Thyroid gland (tissue), 4 donors: ENCODE results near the gene CCND1. TPM values are rescaled to one million over a fixed set of nuclear protein-coding genes. Genes with fewer than 3 reads are reported as not detected.

Experiments
- DNase-seq, 2 donors: peaks; one replicate each; pipeline ENCODE4 v3.0.0-alpha.2; 2019
- H3K27ac ChIP-seq, 3 donors: fragments of 200-600 bp; sonication (generic); 1 replicate in 2 of 3; 2 replicates in 1 of 3; pipeline ENCODE4 v1.5.1; 2016 to 2019; ENCODE audit warnings: mild to moderate bottlenecking in 1 of 3, moderate library complexity in 1 of 3
- H3K27me3 ChIP-seq: fragments of 200-600 bp; sonication (generic); one replicate; pipeline ENCODE4 v1.5.1; 2019
- H3K36me3 ChIP-seq, 2 donors: fragments of 200-600 bp; sonication (generic); one replicate each; pipeline ENCODE4 v1.5.1; 2016 to 2019
- H3K4me1 ChIP-seq, 2 donors: fragments of 200-600 bp; sonication (generic); one replicate each; pipeline ENCODE4 v1.5.1; 2017 to 2019
- H3K4me3 ChIP-seq, 3 donors: fragments of 200-600 bp; sonication (generic); replicated peaks in 1 of 3; 1 replicate in 2 of 3; 2 replicates in 1 of 3; pipeline ENCODE4 v1.5.1; 2016; ENCODE audit warnings: mild to moderate bottlenecking in 1 of 3
- H3K9me3 ChIP-seq: fragments of 200-600 bp; sonication (generic); one replicate; pipeline ENCODE4 v1.5.1; 2017
- POLR2A ChIP-seq, 2 donors: fragments of 450-650 bp; IDR thresholded peaks; one replicate each; pipeline ENCODE4 v1.6.1; 2017; ENCODE audit warnings: antibody characterized with exemption in 2 of 2, mild to moderate bottlenecking in 2 of 2, moderate library complexity in 1 of 2
- WGBS, 2 donors: methylation state at CpG; one replicate each; pipeline ENCODE4 v1.1.5; 2017; 5-methylcytosine and 5-hydroxymethylcytosine counted together
- intact Hi-C: fragments of 100-400 bp; cut with DNase I; formaldehyde crosslinking; loops from one replicate; pipeline ENCODE4 v1.15.1; 2023
- total RNA-seq, 4 donors: library from RNA; depleted of rRNA; stranded (reverse); fragments of >200 nt; gene quantifications; one replicate each; pipeline ENCODE4 v1.2.3, GENCODE V29; 2016
- TF ChIP-seq, protein P1 (sequence below), 6 experiments: fragments of 200-600 bp in 3 of 6; fragments of 450-650 bp in 3 of 6; sonication (generic) in 3 of 6; IDR thresholded peaks; one replicate each; pipeline ENCODE4 v1.5.1; 2016 to 2019; ENCODE audit warnings: antibody characterized with exemption in 6 of 6, mild to moderate bottlenecking in 2 of 6, inconsistent platforms in 1 of 6, moderate library complexity in 1 of 6

Gene CCND1
- total RNA-seq, 4 donors from 2014 or later: 55.1 to 110 (median 94.6) TPM

DNA sequence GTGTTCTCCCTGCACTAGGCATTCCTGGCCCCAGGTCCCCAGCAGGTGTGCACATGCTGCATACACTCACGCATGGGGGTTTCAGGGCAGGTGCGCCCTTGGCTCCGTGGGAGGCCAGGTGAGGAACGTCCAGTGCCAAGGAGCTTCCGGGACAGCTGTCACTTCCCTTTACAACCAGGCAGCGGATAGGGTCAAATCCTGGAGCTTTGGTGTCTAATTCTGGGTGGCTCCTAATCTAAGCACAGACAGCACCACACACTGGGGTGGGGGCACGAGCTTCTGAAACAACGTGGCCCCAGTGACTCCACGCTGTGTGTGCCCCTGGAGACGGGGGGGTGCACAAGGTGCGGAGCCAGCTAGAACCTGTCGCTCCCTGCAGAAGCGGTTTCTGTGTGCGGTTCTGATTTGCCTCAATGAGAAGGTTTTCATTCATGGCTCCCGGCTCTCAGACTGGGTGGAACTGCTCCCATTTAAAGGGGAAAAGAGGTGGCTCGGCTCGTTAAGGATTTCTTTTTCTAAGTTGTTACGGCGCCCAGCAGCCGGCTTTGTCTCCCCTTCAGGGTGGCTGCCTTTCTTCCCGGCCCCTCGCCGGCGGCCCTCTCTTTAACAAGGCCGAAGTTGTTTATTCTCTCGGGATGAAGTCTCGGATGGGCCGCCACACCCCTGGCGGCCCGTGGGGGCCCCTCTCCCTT lies 5.0 kb downstream of the CCND1 start:
- DNase-seq: no peak
- no peak overlapping the region for H3K27ac ChIP-seq
- H3K4me1 ChIP-seq: peaks cover 16 to 17% of the 10 kb centered on the region in 2 donors
- TF ChIP-seq, protein P1, sequence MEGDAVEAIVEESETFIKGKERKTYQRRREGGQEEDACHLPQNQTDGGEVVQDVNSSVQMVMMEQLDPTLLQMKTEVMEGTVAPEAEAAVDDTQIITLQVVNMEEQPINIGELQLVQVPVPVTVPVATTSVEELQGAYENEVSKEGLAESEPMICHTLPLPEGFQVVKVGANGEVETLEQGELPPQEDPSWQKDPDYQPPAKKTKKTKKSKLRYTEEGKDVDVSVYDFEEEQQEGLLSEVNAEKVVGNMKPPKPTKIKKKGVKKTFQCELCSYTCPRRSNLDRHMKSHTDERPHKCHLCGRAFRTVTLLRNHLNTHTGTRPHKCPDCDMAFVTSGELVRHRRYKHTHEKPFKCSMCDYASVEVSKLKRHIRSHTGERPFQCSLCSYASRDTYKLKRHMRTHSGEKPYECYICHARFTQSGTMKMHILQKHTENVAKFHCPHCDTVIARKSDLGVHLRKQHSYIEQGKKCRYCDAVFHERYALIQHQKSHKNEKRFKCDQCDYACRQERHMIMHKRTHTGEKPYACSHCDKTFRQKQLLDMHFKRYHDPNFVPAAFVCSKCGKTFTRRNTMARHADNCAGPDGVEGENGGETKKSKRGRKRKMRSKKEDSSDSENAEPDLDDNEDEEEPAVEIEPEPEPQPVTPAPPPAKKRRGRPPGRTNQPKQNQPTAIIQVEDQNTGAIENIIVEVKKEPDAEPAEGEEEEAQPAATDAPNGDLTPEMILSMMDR (IDR thresholded peaks at IDR 0.05): no peak
- no peak for TF ChIP-seq POLR2A (IDR thresholded peaks at IDR 0.05)
- no peaks in the 10 kb centered on the region for H3K9me3 ChIP-seq
- H3K4me3 ChIP-seq: no peak overlapping the region
- WGBS, 2 donors: 76 to 80% methylated on average over 30 of the region's 30 CpGs
- intact Hi-C loops: no loop called here
- peaks cover 27 to 40% of the 10 kb centered on the region in 2 donors for H3K36me3 ChIP-seq
- H3K27me3 ChIP-seq: no peaks in the 10 kb centered on the region

DNA sequence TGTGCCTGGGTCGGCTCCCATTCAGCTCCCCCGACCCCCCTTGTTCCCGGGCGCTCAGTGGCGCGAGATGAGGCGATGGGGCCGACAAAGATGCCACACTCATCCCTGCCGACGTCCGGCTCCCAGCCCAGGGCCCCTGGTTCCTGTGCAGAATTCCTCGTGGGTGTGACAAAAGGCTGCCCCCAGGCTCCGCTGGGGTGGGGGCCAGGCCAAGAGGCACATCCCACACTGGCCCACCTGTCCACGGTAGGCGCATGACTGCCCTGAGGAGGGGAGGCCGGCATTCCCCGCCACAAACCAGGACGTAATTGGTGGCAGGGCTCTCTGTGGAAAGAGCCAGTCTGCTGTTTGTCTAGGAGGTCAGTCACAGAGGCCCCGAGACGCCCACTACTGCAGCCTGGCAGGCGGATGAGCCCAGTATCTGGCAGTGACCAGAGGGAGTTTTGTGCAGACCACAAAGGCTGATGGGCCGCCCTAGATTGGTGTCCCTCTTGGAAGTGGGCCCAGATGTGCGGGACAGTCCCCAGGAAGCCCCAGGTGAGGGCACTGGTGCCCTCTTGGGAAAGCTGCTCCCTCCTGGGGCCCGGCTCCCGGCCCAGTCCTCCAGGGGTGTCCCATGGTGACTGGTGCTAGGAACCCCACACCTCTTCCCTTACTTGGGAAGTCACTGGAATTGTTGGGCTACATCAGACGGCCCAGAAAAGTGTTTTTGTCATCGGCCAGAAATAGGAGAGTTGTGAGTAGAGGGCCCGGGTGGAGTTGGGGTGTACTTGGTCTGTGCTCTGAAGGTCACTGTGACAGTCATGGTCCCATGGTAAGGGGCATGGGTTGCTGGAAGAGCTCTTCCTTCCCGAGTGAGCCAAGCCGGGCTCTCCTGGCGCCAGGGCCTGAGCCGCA lies 5.8 kb downstream of the CCND1 start:
- peaks cover 35 to 41% of the 10 kb centered on the region in 2 donors for H3K36me3 ChIP-seq
- no peak for TF ChIP-seq POLR2A (IDR thresholded peaks at IDR 0.05)
- TF ChIP-seq, protein P1 (IDR thresholded peaks at IDR 0.05): no peak
- DNase-seq: no peak
- no peak overlapping the region for H3K27ac ChIP-seq
- no peaks in the 10 kb centered on the region for H3K9me3 ChIP-seq
- 77 to 91% methylated on average over 16 to 24 of the region's 32 CpGs for WGBS, 2 donors
- H3K4me3 ChIP-seq: no peak overlapping the region
- intact Hi-C loops: no loop called here
- H3K27me3 ChIP-seq: no peaks in the 10 kb centered on the region
- H3K4me1 ChIP-seq: peaks cover 16 to 17% of the 10 kb centered on the region in 2 donors

DNA sequence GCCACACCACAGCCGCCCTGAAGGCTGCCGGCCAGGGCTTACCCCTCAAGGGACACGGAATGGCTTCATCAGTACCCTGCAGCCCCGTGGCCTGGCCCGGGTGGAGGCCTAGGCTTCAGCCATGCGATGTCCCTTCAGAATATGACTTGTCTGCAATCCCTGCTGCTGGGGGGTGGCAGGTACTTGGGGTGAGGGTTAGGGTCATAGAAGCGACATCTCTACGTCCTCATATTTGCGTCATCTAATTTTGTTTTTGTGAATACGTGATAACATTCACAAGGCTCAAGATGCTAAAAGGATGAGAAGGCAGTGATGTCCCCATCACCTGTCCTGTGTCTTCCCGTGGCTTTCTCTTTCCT lies 6.4 kb downstream of the CCND1 start:
- Histone ChIP-seq H3K27me3 (no peaks in the 10 kb centered on the region), H3K4me1 (peaks cover 16 to 17% of the 10 kb centered on the region in 2 donors), H3K27ac (no peak overlapping the region), H3K4me3 (no peak overlapping the region), H3K36me3 (peaks cover 41 to 47% of the 10 kb centered on the region in 2 donors), H3K9me3 (no peaks in the 10 kb centered on the region)
- 93 to 95% methylated on average over 11 of the region's 11 CpGs for WGBS, 2 donors
- no peak for DNase-seq
- no peak for TF ChIP-seq POLR2A (IDR thresholded peaks at IDR 0.05)
- TF ChIP-seq, protein P1 (IDR thresholded peaks at IDR 0.05): no peak
- intact Hi-C loops: no loop called here

DNA sequence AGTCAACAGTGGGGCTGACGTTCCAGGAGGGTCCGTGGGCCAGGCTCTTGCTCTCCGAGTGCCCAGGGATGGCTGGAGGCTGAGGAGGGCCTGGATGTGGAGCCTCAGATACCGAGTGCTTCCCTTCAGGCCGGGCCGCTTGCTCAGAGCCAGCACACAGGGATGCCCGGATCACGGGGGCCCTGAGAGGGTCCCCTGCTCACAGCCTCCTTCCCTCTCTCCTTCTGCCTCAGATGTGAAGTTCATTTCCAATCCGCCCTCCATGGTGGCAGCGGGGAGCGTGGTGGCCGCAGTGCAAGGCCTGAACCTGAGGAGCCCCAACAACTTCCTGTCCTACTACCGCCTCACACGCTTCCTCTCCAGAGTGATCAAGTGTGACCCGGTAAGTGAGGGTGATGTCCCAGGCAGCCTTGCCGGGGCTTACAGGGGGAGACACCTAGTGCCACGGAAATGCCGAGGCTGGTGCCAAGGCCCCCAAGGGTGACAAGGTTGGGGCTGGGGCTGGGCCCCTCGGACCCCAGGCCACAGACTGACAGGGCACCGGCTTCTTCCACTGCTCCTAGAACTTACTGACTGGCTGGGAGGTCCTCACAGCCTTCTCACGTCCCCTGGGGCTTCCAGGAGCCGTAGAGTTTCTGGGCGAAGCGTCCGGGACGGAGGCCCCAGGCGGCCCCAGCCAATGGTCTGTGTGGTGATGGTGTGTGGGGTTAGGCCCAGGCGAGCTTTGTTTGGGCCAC lies 7.0 kb downstream of the CCND1 start:
- Histone ChIP-seq H3K4me3 (no peak overlapping the region), H3K4me1 (peaks cover 16 to 17% of the 10 kb centered on the region in 2 donors), H3K27me3 (no peaks in the 10 kb centered on the region), H3K9me3 (no peaks in the 10 kb centered on the region), H3K36me3 (peaks cover 43 to 52% of the 10 kb centered on the region in 2 donors), H3K27ac (no peak overlapping the region)
- WGBS, 2 donors: 81 to 82% methylated on average over 24 to 27 of the region's 28 CpGs
- TF ChIP-seq POLR2A (IDR thresholded peaks at IDR 0.05): no peak
- TF ChIP-seq, protein P1 (IDR thresholded peaks at IDR 0.05): no peak
- DNase-seq: no peak
- intact Hi-C loops: no loop called here
